Hepatocyte (in vitro differentiated cells): ENCODE data around the gene PAQR9. TPM values are rescaled to one million over a fixed set of nuclear protein-coding genes. Genes with fewer than 3 reads are reported as not detected.

ENCODE experiments used
- DNase-seq: peaks from one replicate; pipeline ENCODE4 v3.0.0-alpha.2; 2016; ENCODE audit warnings: low spot score
- H2AFZ ChIP-seq: fragments of 200-600 bp; sonication (generic); 2 replicates; pipeline ENCODE4 v1.6.0; 2016; ENCODE audit warnings: antibody characterized with exemption, mild to moderate bottlenecking
- H3K27ac ChIP-seq: fragments of 200-600 bp; sonication (generic); 2 replicates; pipeline ENCODE4 v1.5.1; 2016; ENCODE audit warnings: mild to moderate bottlenecking
- H3K27me3 ChIP-seq: fragments of 200-600 bp; sonication (generic); 2 replicates; pipeline ENCODE4 v1.6.1; 2016
- H3K36me3 ChIP-seq: fragments of 200-600 bp; sonication (generic); replicated peaks from 2 replicates; pipeline ENCODE4 v1.5.1; 2016; ENCODE audit warnings: low read depth; ENCODE audit not compliant: insufficient read depth
- H3K4me1 ChIP-seq: fragments of 200-600 bp; sonication (generic); 2 replicates; pipeline ENCODE4 v1.5.1; 2016; ENCODE audit warnings: mild to moderate bottlenecking, moderate library complexity; ENCODE audit not compliant: insufficient read depth
- H3K4me2 ChIP-seq: fragments of 200-600 bp; sonication (generic); 2 replicates; pipeline ENCODE4 v1.6.0; 2016
- H3K4me3 ChIP-seq: fragments of 200-600 bp; sonication (generic); 2 replicates; pipeline ENCODE4 v1.5.1; 2016; ENCODE audit warnings: mild to moderate bottlenecking
- H3K79me2 ChIP-seq: fragments of 200-600 bp; sonication (generic); 2 replicates; pipeline ENCODE4 v1.6.0; 2017; ENCODE audit warnings: mild to moderate bottlenecking
- H3K9me2 ChIP-seq: fragments of 200-600 bp; sonication (generic); replicated peaks from 2 replicates; pipeline ENCODE4 v1.6.0; 2017; ENCODE audit warnings: mild to moderate bottlenecking; ENCODE audit not compliant: insufficient read depth
- H3K9me3 ChIP-seq: fragments of 200-600 bp; sonication (generic); 2 replicates; pipeline ENCODE4 v1.5.1; 2016; ENCODE audit warnings: low read depth, mild to moderate bottlenecking
- H4K20me1 ChIP-seq: fragments of 200-600 bp; sonication (generic); 2 replicates; pipeline ENCODE4 v1.6.0; 2016; ENCODE audit warnings: mild to moderate bottlenecking; ENCODE audit not compliant: insufficient read depth, poor library complexity, severe bottlenecking
- EZH2 ChIP-seq: fragments of 200-600 bp; sonication (generic); IDR thresholded peaks from 2 replicates; pipeline ENCODE4 v1.6.1; 2016; ENCODE audit warnings: antibody characterized with exemption, mild to moderate bottlenecking, borderline replicate concordance
- EZH2phosphoT487 ChIP-seq: fragments of 200-600 bp; sonication (generic); IDR thresholded peaks from one replicate; pipeline ENCODE4 v1.6.1; 2018; ENCODE audit warnings: antibody characterized with exemption, mild to moderate bottlenecking, low read depth, moderate library complexity; ENCODE audit not compliant: unreplicated experiment, severe bottlenecking
- WGBS: methylation state at CpG from one replicate; pipeline ENCODE4 v1.1.6; 2016; ENCODE audit warnings: low lambda C conversion rate; ENCODE audit errors: missing lambda C conversion rate; 5-methylcytosine and 5-hydroxymethylcytosine counted together
- polyA plus RNA-seq: library from polyadenylated mRNA; unstranded; fragments of >200 nt; fragmentation: Nextera tagmentation; extraction: Ambion mirVana; gene quantifications from 2 replicates; pipeline ENCODE4 v1.2.1, GENCODE V29; 2016
- total RNA-seq: library from RNA; depleted of rRNA; stranded (reverse); fragments of >200 nt; gene quantifications from 2 replicates; pipeline ENCODE4 v1.2.3, GENCODE V29; 2014
- TF ChIP-seq, protein P1 (sequence below): fragments of 200-600 bp; sonication (generic); IDR thresholded peaks from 2 replicates; pipeline ENCODE4 v1.5.1; 2016; ENCODE audit warnings: antibody characterized with exemption, mild to moderate bottlenecking; ENCODE audit not compliant: poor library complexity

The PAQR9 gene
- total and polyA plus RNA-seq, 2 experiments from 2014 or later: 2.9 to 3.8 TPM

GRCh38 chr3:142966808-142967207 lies 3.3 kb upstream of the PAQR9 start:
- no peaks in the 10 kb centered on the region for H3K36me3 ChIP-seq
- H3K79me2 ChIP-seq: no peaks in the 10 kb centered on the region
- TF ChIP-seq, protein P1, sequence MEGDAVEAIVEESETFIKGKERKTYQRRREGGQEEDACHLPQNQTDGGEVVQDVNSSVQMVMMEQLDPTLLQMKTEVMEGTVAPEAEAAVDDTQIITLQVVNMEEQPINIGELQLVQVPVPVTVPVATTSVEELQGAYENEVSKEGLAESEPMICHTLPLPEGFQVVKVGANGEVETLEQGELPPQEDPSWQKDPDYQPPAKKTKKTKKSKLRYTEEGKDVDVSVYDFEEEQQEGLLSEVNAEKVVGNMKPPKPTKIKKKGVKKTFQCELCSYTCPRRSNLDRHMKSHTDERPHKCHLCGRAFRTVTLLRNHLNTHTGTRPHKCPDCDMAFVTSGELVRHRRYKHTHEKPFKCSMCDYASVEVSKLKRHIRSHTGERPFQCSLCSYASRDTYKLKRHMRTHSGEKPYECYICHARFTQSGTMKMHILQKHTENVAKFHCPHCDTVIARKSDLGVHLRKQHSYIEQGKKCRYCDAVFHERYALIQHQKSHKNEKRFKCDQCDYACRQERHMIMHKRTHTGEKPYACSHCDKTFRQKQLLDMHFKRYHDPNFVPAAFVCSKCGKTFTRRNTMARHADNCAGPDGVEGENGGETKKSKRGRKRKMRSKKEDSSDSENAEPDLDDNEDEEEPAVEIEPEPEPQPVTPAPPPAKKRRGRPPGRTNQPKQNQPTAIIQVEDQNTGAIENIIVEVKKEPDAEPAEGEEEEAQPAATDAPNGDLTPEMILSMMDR: no peak
- TF ChIP-seq EZH2: no peak
- no peak for TF ChIP-seq EZH2phosphoT487
- no peaks in the 10 kb centered on the region for H3K9me3 ChIP-seq
- H2AFZ ChIP-seq: no peak overlapping the region
- H3K9me2 ChIP-seq: no peaks in the 10 kb centered on the region
- peaks cover 53% of the 10 kb centered on the region for H3K27me3 ChIP-seq
- 100% methylated on average over 2 of the region's 2 CpGs for WGBS
- no peak overlapping the region for H3K27ac ChIP-seq
- H3K4me2 ChIP-seq: no peak overlapping the region
- H4K20me1 ChIP-seq: no peaks in the 10 kb centered on the region
- no peak overlapping the region for H3K4me3 ChIP-seq
- DNase-seq: no peak
- H3K4me1 ChIP-seq: no peaks in the 10 kb centered on the region

- WGBS: 91% methylated on average over 3 of the region's 3 CpGs
These were observed 2.1 kb upstream of the PAQR9 start for GRCh38 chr3:142965581-142965980.

DNA sequence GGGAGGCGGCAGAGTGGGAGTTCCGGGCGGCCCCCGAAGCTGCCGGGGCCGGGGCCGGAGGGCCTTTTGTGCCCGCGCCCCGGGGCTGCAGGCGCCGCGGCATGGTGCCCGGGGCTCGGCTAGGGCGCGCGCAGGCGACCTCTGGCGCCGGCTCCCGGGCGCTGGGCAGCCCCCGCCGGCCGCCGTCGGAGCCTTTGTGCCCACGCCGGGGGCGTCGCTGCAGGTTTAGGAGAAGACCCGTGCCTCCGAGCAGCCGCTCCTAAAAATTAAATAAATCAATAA lies 299 bp downstream of the PAQR9 start:
- peaks cover 71% of the 10 kb centered on the region for H3K27me3 ChIP-seq
- no peaks in the 10 kb centered on the region for H3K36me3 ChIP-seq
- H3K4me2 ChIP-seq: peak overlapping the region; percentile 97
- H3K79me2 ChIP-seq: no peaks in the 10 kb centered on the region
- H4K20me1 ChIP-seq: no peaks in the 10 kb centered on the region
- no peak for TF ChIP-seq EZH2phosphoT487
- TF ChIP-seq, protein P1: peak; percentile 8
- no peak for TF ChIP-seq EZH2
- H3K9me3 ChIP-seq: no peaks in the 10 kb centered on the region
- DNase-seq: no peak
- no peaks in the 10 kb centered on the region for H3K9me2 ChIP-seq
- no peak overlapping the region for H3K4me3 ChIP-seq
- H2AFZ ChIP-seq: no peak overlapping the region
- no peaks in the 10 kb centered on the region for H3K4me1 ChIP-seq
- WGBS: 1% methylated on average over 33 of the region's 35 CpGs
- H3K27ac ChIP-seq: no peak overlapping the region

More at GRCh38 chr3:142965581-142965980, 2.1 kb upstream of the PAQR9 start:
- no peak for TF ChIP-seq EZH2phosphoT487
- no peak for TF ChIP-seq EZH2
- TF ChIP-seq, protein P1: no peak
- H3K9me2 ChIP-seq: no peaks in the 10 kb centered on the region
- no peak for DNase-seq
- H3K4me2 ChIP-seq: no peak overlapping the region
- H3K27me3 ChIP-seq: peaks cover 63% of the 10 kb centered on the region
- H4K20me1 ChIP-seq: no peaks in the 10 kb centered on the region
- H3K4me3 ChIP-seq: no peak overlapping the region
- H3K27ac ChIP-seq: no peak overlapping the region
- no peaks in the 10 kb centered on the region for H3K79me2 ChIP-seq
- H3K9me3 ChIP-seq: no peaks in the 10 kb centered on the region
- H2AFZ ChIP-seq: no peak overlapping the region
- H3K4me1 ChIP-seq: no peaks in the 10 kb centered on the region
- H3K36me3 ChIP-seq: no peaks in the 10 kb centered on the region

GRCh38 chr3:142962520-142963233 lies 797 bp downstream of the PAQR9 start:
- Histone ChIP-seq H4K20me1 (no peaks in the 10 kb centered on the region), H2AFZ (no peak overlapping the region), H3K27me3 (peaks cover 75% of the 10 kb centered on the region), H3K79me2 (no peaks in the 10 kb centered on the region), H3K36me3 (no peaks in the 10 kb centered on the region), H3K4me1 (no peaks in the 10 kb centered on the region), H3K4me3 (no peak overlapping the region), H3K27ac (no peak overlapping the region), H3K4me2 (peak overlapping the region; percentile 97), H3K9me2 (no peaks in the 10 kb centered on the region), H3K9me3 (no peaks in the 10 kb centered on the region)
- 62% methylated on average over 63 of the region's 63 CpGs for WGBS
- no peak for DNase-seq
- TF ChIP-seq EZH2phosphoT487: no peak
- TF ChIP-seq, protein P1: no peak
